GM21367 (cell line): Measurements from ENCODE around the gene CBARP.

Experiments used
- ATAC-seq: cut with Tn5 transposase; IDR thresholded peaks from one replicate; pipeline ENCODE4 v1.9.1; 2021; ENCODE audit not compliant: unreplicated experiment

CBARP gene

DNA sequence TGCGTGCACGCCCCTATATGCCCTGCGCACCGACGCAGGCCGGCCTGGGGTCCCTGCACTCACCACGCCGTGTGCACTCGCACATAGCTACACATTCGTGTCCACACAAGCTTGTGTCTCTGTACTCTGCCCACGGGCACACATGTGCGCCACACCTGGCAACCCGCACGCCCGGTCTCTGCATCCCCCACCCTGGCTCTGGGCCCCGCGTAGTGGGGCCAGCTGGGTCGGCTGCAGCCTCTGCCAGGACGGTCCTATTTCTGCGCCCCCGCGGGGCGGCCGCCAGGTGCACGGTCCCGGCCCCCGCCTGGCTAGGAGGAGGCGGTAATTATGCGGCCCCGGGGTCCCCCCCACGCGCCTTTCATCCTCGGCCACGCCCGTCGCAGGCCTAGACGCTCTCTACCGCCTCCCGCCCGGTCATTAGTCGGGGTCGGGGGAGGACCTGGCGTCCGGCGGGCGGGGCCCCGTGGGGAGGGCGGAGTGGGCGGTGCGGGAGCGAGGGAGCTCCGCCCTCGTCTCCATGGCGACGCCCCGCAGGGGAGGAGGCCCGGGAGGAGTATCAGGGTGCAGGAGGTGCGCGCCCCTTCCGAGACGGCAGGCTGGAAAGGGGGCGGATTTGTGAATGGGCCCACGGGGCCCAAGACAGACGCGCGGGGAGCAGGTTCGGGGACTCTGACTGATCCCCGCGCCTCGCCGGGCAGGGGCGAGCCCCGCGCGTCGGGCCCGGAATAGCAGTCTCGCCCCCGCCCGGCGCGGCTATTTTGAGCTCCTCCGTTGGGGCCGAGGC lies 28.5 kb upstream of the CBARP start:
- ATAC-seq, result no peak

DNA sequence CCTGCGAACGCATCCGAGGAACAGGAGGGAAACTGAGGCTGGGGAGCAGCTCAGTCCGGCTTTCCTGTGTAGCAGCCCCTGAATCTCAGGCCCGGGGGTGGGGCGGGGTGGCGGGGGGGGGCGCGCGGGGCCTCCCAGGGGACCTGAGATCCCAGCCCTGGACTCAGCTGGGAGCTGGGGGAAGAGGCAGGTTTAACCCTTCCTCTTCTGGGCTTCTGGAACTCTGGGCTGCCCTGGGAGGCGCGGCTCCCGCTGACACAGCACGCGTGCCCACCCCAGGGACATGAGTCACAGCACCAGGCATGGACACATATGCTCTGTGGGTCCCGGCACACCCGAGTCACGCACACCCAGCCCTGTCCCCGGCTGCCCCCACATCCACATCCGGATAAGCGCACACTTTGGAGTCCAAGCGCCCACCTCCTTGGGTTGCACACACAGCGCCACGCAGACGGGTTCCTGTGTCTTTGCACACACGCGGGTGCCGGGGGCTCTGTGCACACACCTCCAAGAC lies 27.9 kb upstream of the CBARP start:
- no peak for ATAC-seq

DNA sequence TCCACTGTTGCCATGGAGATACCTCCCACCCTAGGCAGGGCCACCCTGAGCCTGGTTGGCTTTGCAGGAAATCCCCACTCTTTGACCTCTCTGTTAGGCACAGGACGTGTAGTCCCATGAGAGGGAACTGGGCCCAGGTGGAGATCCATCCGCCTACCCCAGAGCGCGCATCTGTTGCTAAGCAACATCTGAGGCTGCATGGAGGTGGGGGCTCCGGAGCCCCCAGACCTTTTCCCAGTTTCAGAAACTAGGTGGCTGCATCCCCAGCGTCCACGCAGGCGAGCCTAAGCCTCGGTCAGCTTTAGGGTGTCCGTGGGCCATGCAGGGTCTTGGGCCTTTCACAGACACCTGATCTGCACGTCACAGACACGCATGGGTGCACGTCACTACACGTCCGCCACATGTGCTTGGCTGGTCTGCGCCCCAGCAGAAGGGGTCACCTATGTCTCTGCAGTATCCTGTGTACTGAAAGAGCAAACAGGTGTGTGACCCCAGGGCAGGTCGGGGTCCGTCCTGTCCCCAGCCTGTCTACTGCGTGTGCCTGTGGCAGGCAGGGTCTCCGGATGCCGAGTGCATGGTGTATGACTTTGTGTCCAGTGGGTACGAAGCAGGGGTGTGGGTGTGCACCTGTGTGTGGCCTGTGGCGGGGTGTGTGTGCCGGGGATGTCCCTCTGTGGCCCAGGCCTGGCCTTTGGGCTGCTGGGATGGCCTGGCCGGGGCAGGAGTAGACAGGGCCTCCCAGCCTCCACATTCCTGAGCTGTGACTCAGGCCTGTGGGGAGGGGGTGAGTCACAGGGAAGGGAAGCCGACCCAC lies 27.2 kb upstream of the CBARP start:
- no peak for ATAC-seq

DNA sequence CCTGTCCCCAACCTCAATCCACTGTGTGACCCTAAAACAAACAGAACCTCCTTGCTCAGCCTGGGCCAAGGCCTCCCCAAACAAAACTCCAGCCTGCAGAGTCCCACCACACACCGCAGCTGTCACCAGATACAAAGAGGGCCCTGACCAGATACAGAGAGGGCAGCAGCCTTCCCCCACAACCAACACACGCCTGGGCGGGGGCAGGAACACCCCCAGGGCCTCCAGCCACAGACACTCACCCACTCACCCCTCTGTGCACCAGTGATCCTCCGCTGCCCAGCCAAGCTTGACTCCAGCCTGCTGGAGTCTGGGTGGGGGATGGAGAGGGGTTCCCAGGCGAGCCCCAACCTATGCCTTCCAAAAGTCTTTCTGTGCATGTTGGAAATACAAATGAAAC lies 25.4 kb upstream of the CBARP start:
- ATAC-seq, result no peak

DNA sequence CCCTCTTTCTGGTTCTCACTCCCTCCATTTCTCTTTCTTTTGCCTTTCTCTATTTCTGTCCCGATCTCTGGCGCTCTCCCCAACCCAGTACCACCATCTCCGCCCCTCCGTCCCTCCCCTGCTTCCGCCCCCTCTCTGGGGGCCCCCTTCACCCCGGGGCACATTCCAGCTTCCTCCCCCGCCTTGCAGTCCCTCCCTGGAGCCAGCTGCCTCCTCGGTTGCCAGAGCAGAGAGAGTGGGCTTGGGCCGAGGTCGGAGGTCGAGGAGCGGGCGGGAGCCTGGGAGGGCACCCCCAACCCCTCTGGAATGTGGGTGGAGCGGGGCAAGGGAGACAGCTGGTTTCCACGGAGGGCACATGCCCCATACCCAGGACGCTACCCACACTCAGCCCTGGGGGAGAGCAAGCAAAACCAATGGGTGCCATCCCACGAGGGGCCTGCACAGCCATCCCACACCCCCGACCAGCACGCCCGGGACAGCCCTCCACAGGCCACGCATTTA lies 24.9 kb upstream of the CBARP start:
- ATAC-seq, result no peak

DNA sequence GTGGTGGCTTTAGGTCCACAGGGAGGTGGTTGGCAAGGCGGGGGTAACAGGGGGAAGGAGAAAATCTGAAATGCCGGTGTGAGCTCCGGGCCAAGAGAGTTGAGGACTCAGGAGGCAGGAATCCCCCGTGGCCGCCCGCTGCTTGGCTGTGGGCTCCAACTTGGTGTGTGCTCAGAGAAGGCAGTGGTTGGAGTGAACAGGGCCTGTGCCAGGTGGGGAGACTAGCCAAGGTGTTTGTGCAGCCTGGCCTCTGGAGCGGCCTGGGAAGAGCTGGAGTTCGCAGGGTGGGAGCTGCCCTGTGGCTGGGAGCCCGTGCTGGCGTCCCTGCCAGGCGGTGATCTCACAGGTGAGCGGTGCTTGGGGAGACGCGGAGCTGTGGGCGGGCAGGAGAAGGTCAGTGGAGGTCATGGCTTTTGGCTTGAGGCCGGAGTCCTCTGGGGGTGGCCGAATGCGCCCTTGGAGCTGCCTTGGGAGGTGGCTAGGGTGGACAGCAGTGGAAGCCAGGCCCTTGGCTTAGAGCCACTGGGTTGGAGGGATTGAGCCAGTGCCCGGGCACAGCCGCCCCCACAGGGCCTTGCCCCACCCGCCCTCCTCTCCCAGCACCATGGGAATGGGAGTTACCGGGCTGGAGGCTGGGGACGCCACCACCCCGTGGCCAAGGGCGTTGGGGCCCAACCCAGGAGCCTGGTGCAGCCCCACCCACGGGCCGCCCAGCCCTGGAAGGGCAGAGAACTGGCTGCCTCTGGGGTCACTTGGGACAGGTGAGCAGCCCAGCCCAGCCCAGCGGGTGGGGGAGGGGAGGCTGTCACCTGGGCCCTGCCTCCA lies 24.2 kb upstream of the CBARP start:
- no peak for ATAC-seq

DNA sequence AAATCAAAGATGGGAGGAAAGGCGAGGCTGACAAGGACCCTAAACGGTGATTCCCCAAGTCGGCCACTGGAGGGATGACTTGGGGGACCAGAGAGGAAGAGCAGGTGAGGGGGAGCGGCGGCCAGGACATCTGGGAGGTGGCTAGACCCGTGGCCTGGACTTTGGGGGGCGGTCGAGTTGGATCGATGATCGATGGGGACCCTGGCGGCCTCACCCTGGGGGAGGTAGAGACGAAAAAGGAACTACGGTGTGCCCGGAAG lies 23.7 kb upstream of the CBARP start:
- ATAC-seq, result no peak

DNA sequence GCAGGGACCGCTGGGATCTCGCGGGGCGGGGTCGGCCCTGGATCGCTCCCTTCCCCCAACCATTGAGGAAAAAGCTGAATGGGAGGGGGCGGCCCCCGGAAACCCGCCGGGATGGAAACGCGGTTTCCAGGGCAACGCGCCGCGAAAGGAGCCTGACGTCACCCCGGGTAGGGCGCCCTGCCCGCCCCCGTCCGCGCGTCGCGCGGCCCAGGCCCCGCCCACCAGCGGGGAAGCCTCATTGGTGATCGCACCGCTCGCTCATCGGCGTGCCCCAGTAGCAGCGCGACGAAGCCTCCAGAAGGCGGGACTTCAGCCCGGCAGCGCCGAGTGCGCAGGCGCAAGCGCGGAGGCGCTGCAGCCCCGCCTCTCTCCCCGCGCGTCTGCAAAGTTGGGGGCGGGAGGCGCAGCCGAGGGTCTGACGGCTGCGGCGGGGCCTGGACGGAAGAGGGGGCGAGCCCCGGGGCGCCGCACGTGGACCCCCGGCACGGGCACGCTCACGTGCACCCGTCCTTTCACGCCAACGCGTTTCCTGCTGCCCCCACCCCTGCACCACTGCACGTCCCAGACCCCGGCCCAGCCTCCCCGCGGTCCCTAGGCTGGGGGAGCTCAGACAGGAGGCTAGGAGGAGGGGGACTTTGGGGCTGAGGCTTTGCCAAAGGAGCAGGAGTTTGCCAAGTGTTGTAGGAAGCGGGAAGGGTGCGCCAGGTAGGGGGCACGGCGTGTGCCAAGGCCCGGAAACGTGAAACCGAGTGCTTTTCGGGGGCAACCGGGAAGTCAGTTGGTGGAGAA lies 23.1 kb upstream of the CBARP start:
- peak; percentile 39 for ATAC-seq

DNA sequence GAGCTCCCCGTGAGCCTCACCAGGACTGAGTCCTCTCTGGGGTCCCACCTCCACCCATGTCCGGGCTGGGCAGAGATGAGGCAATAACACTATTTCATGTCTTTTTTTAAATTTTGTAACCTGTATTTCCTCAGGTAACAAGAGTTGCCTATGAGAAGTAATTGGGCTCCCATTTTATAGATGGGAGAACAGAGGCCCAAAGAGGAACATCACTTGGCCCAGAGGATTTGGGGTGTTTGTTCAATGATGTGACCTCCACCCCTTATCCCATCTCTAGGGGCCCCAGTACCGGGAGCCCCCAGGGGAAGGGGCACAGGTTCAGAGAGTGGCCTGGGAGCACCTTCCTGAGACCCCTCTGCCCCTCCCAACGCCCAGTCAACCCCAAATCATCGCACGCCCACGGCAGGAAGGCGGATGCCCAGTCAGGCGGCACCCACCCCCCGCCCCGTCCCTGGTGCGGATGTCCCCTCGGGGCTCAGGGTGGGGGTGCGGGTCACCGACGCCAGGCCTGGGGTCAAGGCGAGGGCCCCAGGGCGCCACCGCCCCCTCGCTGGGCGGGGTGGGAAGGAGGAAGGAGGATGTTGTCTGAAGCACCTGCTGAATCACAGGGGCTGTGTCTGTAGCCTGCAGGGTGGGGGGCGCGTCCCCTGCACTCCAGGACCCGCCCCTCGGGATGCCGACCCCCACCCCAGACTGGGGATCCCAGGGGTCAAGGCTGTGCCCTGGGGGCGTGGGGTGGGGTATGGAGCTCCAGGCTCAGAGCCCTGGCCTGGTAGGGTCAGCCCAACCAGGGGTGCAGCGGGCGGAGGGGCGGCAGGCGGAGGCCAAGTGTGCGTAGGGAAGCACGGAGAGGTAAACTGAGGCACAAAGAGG lies 22.3 kb upstream of the CBARP start:
- no peak for ATAC-seq

DNA sequence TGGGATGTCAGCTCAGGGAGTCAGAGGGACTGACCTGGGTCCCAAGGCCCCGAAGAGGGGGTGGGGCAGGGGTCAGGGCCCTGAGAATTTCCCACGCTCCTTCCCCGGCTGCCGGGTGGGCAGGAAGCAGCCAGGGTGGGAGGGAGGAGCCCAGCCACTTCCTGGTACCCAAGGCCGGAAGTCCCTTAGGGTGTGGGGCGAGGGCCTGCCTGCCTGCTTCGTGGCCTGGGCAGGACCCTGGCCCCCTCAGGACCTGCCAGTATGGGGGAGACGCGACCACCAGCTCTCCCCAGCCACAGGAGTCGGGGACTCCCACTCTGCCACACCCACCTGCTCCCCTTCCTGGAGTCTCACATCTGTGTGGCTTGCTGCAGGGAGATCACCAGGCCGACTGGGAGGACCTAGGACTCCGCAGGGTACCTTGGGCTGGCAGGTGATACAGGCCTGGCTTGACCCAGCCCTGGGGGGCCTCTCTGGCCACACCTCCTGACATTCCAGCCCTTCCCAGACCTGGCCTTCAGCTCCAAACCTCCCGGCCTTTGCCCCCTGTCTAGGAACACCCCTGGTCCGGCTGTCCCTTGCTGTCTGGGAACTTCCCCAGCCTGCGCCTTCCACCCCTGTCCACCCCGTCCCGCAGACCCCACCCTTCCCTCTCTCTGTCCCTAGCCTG lies 21.5 kb upstream of the CBARP start:
- no peak for ATAC-seq

DNA sequence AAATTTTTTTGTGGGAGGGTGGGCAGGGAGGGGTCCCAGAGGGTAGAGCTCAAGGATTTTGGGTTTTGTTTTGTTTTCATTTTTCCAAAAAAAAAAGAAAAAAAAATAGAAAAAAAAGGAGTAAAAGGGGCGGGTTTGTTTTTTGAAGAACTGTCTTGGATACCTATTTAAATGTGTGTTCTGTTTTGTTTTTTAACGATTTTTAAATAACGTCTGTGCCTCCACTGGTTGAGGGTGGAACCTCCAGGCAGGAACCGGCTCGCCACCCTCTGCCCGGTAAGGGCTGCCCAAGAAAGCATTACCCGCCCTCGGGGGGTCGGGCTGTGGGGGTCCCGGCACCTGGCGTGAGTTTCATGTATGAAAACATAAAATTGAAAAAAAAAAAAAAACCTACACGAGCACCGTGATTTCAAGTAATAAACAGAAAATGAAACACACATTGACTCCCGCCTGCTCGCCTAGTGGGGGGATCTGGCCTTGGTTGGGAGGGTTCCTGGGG lies 21.0 kb upstream of the CBARP start:
- ATAC-seq, result no peak

DNA sequence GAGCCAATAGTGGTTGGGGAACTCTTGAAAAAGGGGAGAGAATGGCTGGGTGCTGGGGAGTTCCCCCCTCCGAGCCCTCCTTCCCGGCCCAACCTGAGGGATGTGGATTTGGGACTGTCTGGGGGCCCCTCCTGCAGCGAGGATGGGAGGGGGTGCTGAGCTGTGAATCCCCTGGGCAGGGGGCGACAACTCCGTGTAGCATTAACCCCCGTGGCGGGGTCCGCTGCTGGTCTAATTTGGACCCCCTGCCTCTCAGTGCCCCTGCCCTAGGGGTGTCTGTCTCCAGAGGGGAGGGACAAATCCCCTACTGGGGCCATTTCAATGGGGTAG lies 20.3 kb upstream of the CBARP start:
- ATAC-seq, result no peak

DNA sequence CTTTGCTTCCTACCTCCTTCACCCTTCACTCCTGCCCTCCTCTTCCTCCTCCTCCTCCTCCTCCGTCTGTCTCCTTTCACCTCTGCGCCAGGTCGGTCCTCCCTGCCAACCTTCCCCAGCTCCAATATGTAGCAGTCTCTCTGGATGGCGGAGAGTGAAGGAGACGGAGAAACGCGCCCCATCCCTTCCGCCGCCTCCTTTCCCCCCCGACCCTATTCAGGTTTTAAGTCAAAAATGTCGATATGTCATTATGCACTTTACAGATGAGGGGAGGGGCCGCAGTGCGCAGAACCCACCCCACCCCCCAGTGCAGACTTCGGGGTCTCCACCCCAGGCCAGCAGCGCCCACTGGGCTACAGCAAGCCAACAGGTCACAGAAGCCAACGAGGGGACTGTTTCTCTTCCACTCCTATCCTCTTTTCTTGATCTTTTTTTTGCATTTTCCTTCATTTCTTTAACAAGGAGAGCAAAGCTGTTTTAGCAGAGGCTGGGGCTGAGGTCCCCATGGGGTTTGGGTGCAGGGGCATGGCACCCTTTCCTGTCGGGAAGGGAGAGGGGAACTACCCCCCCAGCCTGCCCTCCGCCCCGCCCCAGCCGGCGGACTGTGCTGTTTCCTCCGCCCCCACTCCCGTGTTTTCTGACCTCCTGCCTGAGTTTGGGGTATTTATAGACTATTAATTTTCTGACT lies 19.8 kb upstream of the CBARP start:
- ATAC-seq, result no peak

DNA sequence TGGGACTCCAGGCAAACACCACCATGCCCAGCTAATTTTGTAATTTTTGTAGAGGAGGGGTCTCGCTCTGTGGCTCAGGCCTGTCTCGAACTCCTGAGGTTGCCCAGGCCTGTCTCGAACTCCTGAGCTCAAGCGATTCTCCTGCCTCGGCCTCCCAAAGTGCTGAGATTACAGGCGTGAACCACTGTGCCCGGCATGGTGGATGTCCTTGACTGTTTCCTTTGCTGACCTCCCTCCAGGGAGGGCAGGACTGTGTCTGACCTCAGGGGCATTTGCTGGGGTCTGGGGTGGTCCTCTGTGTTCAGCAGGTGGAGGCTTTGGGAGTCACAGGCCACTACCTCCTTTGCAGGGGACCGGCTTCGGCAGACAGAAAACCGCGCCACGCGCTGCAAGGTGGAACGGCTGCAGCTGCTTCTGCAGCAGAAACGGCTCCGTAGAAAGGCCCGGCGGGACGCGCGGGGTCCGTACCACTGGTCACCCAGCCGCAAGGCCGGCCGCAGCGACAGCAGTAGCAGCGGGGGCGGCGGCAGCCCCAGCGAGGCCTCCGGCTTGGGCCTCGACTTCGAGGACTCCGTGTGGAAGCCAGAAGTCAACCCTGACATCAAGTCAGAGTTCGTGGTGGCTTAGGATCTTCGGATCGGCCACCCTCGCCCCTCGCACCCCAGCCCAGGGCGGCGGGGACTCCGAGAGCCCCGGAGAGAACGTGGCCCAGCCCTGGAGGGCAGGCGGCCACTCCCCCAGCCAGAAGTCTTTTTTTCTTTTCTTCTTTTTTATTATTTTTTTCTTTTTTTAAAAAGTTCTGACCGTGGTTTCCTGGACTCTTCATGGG lies 19.1 kb upstream of the CBARP start:
- ATAC-seq, result no peak

DNA sequence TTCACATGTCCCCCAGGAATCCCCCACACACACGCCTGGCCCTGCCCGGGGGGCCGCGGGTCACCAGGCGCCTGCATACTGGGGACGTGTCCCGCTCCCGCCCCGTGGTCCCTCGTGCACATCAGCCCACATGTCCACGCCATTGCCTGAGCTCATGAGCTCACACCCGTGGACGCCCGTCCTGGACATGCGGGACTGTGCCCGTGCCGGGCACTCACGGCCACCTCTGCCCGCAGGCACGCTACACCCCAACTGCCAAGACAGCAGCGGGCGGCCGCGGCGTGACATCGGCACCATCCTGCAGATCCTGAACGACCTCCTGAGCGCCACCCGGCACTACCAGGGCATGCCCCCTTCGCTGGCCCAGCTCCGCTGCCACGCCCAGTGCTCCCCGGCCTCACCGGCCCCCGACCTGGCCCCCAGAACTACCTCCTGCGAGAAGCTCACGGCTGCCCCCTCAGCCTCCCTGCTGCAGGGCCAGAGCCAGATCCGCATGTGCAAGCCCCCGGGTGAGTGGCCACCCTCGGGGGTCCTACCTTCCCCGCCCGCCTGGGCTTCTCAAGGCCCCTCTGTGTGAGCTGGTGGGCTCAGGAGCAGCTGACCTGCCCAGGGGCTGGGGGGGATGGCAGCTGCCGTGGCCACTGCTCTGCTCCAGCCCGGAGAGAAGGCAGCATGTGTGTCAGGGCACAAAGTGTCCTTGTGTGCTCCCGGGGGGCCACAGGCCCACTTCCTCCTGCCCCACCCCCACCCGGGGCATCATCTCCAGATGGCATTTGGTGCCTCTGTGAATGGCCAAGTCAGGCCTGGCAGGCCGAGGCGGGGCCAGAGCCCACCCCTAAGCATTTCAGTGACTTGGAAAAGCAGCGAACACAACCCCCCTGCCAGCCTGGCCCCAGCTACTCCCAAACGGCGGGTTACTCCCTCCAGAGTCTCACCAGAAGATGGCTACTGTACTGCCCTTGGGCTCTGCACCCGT lies 17.7 kb upstream of the CBARP start:
- no peak for ATAC-seq

DNA sequence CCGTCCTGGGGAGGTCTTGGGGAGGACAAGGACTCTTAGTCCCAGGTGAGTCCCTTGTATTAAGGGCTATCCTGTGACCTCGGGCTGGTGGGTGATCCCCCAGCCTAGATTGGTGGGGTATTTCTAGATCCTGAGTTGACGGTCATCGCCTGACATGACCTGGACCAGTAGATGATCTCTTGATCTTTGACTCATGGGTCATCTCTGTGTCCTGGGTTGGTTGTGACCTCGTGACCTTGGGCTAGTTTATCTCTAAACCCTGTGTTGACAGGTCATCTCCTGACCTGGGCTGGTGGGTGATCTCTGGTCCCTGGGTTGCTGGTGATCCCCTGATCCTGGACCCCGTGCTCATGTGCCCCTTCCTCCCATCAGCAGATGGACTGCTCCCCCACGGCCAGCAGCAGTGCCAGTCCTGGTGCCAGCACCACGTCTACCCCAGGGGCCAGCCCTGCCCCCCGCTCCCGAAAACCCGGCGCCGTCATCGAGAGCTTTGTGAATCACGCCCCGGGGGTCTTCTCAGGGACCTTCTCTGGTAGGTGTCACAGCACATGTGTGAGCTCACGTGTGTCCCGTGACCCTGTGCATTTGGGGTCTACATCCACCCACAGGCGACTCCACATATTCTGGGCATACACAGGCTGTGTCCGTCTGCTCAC lies 16.9 kb upstream of the CBARP start:
- ATAC-seq, result no peak
